ENCODE measurements around the gene CDK10. TPM values are rescaled to one million over a fixed set of nuclear protein-coding genes. Genes with fewer than 3 reads are reported as not detected.
"Not testable (repeated sequence)": the region's sequence is repeated elsewhere in the genome, so short reads cannot be mapped to it uniquely, and the experiment has no call there.

CDK10 gene
- total RNA-seq, 3 donors from 2014 or later: 76.3 to 82.5 (median 81.9) TPM

DNA sequence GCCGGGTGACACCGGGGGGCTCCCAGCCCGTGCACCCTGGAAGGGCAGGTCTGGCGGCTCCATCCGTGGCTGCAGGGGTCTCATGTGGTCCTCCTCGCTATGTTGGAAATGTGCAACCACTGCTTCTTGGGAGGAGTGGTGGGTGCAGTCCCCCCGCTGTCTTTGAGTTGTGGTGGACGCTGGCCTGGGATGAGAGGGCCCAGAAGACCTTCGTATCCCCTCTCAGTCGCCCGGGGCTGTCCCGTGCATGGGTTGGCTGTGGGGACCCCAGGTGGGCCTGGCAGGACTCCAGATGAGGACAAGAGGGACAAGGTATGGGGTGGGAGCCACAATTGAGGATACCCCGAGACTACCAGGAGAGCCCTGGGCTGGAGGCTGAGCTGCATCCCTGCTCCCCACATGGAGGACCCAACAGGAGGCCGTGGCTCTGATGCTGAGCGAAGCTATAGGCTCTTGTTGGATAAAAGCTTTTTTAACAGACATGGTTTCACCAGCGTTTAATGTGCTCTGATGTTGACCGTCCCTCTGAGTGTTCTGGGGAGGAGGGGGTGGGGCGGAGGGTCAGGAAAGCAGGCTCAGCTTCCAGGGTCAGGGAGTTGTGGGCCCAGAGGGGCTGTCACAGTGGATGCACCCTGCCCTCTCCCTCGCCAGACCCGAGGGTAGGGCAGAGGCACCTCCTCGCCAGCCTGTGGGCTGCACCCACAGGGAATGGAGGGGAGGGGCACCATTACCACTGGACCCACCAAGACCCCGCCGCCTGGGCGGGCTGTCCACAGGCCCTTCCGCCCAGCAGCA, 9.6 kb downstream of the CDK10 start:
- peaks cover 5% of the 10 kb centered on the region for H3K36me3 Mint-ChIP-seq (ENCODE audit: insufficient read depth)
- H3K9me3 Mint-ChIP-seq: no peaks in the 10 kb centered on the region
- H3K4me3 Mint-ChIP-seq: no peak overlapping the region
- ATAC-seq (no peak), DNase-seq (no peak)
- H3K4me1 Mint-ChIP-seq (ENCODE audit: low read depth): peaks cover 16% of the 10 kb centered on the region
- H3K27me3 Mint-ChIP-seq (ENCODE audit: low read depth): no peaks in the 10 kb centered on the region

DNA sequence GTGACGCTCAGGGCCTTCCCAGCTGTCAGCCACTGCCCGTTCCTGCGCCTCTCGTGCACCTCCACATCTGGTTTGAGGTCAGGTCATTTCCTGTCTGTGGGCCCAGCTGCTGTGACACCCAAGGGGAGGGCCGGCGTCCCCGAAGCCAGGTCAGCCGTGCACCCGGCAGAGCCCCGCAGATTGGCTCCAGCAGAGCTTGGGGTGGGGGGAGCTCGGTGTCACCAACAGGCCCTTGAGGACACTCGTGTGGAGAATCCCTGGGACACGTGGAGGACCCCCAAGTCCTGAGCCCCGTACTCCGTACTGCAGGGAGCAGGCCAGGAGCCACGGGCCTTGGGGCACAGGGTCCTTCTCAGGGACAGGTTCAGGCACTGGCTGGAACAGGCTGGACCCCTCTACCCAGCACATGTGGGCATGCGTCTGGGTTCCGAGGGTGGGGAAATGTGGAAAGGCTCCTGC, 10.2 kb downstream of the CDK10 start:
- H3K4me1 Mint-ChIP-seq (ENCODE audit: low read depth): peaks cover 16% of the 10 kb centered on the region
- no peaks in the 10 kb centered on the region for H3K27me3 Mint-ChIP-seq (ENCODE audit: low read depth)
- peaks cover 5% of the 10 kb centered on the region for H3K36me3 Mint-ChIP-seq (ENCODE audit: insufficient read depth)
- no peaks in the 10 kb centered on the region for H3K9me3 Mint-ChIP-seq
- ATAC-seq (no peak), DNase-seq (no peak)
- H3K4me3 Mint-ChIP-seq: no peak overlapping the region

DNA sequence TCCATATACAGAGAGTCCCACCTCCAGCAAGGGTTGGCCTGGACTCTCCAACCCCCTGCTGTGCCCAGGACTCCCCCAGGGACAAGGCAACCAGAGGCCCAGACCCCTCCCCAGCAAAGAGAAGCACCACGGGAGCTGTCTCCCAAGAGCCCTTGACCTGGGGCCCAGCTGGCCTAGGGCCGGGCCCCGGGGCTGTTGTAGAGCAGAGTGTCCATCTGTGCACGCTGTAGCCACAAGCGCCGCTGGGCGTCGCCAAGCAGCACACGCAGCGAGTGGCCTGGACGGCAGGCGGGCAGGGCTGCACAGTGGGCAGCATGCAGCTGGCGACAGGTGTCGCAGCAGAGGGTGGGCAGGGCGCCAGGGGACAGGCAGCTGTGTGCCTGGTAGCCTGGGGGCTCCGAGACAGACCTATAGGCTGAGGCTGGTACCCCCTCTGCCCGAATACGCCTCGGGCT, 10.7 kb downstream of the CDK10 start:
- ATAC-seq (no peak), DNase-seq (no peak)
- H3K27me3 Mint-ChIP-seq (ENCODE audit: low read depth): no peaks in the 10 kb centered on the region
- peaks cover 18% of the 10 kb centered on the region for H3K4me1 Mint-ChIP-seq (ENCODE audit: low read depth)
- H3K36me3 Mint-ChIP-seq (ENCODE audit: insufficient read depth): peaks cover 5% of the 10 kb centered on the region
- no peak overlapping the region for H3K4me3 Mint-ChIP-seq
- H3K9me3 Mint-ChIP-seq: no peaks in the 10 kb centered on the region

DNA sequence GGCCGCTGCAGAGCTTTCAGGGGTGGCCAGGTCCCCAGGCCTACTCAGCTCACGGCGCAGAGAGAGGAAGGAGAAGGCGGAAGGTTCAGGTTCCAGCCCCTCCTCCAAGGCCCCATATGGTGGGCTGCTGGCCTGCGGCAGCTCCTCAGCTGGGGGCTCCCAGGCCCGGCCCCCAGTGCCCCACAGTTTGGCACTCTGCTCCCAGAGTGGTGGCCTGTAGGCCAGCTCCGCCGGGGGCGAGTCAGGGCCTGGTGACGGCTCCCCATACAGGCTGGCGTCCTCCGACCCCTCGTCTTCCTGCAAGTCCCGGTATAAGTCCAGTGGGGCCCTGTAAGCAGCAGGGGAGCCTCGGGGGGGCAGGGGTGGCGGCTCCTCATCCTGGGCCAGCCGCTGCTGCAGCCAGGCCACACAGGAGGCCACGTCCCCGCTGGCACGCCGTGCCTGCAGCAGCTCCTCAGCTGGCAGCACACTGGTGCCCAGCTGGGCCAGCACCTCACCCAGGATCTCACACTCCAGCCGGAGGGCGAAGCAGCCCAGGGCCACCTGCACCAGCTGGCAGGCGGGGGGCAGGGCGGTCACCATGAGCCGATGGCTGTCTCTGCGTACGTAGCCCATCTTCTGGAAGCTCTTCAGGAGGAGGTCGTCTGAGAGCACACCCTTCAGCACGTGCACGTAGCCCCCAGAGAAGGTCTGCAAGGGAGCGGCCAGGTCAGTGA, 11.3 kb downstream of the CDK10 start:
- H3K4me3 Mint-ChIP-seq: no peak overlapping the region
- no peak for DNase-seq
- H3K36me3 Mint-ChIP-seq (ENCODE audit: insufficient read depth): peaks cover 5% of the 10 kb centered on the region

DNA sequence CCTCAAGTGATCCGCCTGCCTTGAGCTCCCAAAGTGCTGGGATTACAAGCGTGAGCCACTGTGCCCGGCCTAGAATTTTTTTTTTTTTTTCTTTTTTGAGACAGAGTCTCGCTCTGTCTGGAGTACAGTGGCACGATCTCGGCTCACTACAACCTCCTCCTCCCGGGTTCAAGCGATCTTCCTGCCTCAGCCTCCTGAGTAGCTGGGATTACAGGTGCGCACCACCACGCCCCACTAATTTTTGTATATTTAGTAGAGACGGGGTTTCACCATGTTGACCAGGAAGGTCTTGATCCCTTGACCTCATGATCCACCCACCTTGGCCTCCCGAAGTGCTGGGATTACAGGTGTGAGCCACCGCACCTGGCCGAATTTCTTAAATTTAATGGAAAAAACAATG, 12.2 kb downstream of the CDK10 start:
- not testable (repeated sequence) for H3K4me3 Mint-ChIP-seq; H3K27me3 Mint-ChIP-seq (ENCODE audit: low read depth); DNase-seq; ATAC-seq; H3K9me3 Mint-ChIP-seq; H3K36me3 Mint-ChIP-seq (ENCODE audit: insufficient read depth)
- H3K4me1 Mint-ChIP-seq (ENCODE audit: low read depth): peaks cover 23% of the 10 kb centered on the region

More for the DNA sequence above, 11.3 kb downstream of the CDK10 start:
- H3K4me1 Mint-ChIP-seq (ENCODE audit: low read depth): peaks cover 23% of the 10 kb centered on the region
- H3K27me3 Mint-ChIP-seq (ENCODE audit: low read depth): no peaks in the 10 kb centered on the region
- ATAC-seq: no peak
- no peaks in the 10 kb centered on the region for H3K9me3 Mint-ChIP-seq

DNA sequence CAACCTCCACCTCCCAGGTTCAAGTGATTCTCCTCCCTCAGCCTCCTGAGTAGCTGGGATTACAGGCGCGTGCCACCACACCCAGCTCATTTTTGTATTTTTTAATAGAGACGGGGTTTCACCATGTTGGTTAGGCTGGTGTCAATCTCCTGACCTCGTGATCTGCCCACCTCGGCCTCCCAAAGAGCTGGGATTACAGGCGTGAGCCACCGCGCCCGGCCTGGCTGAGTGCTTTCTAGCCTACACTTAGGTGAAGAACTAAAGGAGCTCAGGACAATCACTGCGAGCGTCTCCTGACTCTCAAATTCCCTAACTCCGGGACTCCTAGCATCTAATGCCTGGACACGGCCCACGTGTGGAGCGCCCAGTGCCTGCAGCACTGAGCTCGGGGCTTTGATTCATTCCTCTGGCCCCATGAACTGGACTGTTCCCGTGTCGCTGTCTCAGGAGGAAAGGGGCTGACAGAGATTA, 13.2 kb downstream of the CDK10 start:
- H3K27me3 Mint-ChIP-seq (ENCODE audit: low read depth); DNase-seq; H3K36me3 Mint-ChIP-seq (ENCODE audit: insufficient read depth); H3K9me3 Mint-ChIP-seq; ATAC-seq: not testable (repeated sequence)
- Mint-ChIP-seq H3K4me3 (peak overlapping the region; percentile 79), H3K4me1 (ENCODE audit: low read depth) (peaks cover 23% of the 10 kb centered on the region)

DNA sequence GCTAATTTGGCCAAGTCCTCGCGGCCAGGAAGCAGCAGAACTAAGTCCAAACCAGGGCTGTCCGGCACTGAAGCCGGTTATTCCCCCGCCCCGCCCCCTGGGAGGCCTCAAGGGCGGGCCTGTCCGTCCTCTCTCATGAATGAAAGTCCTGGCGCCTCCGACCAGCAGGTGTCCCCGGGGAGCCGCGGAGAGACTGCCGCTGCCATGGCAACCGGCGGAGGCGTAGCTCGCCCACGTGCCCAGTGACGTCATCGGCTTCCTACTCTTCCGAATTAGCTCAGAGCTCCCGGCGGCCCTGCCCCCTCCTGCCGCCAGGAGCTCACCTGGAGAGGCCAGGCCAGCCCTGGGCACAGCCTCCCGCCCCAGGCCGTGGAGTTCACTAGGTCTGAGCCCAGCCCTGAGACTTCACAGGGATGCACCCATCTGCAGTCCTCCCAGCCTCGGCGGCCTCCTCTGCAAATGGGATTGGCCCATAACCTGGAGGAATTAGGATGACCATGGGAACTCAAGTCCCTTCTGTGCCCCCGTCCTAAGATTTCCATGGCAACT, 13.7 kb downstream of the CDK10 start:
- Mint-ChIP-seq H3K36me3 (ENCODE audit: insufficient read depth) (no peaks in the 10 kb centered on the region), H3K27me3 (ENCODE audit: low read depth) (no peaks in the 10 kb centered on the region), H3K9me3 (no peaks in the 10 kb centered on the region), H3K4me3 (peak overlapping the region; percentile 79), H3K4me1 (ENCODE audit: low read depth) (peaks cover 23% of the 10 kb centered on the region)
- peak; percentile 99 for DNase-seq
- peak; percentile 11 to 12 for ATAC-seq

DNA sequence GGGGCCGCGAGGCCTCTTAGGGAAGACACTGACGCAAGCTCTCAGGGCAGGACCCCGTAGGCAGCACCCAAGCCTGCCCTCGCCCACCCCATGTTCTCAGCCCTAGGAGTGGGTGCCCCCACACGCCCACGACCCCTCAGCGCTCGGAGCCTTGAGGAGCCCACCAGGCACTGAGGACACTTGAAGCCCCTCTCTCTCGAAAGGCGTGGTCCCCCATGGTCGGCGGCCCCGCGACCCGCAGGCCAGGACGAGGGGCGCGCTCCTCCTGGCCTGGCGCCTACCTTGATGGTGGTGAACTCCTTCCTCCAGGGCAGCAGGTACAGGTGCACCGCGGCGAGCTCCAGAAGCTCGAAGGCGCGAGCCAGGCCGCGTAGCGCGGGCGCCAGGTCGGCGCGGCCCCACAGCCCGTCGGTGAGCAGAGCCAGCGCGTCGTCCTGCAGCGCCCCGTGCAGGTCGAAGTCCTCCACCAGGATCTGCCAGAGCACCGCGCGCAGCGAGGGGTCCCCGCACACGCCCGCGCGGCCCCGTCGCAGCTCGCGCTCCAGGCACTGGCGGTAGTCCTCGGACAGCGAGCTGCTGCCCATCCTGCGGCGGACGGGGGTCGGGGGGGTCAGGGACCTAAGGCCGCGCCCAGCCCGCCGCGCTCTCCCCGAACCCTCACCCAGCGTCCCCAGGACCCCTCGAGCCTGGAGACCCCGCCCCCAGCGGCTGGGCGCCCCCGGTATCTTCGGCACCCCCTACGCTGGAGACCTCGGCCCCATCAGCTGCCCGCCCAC, 14.3 kb downstream of the CDK10 start:
- Mint-ChIP-seq H3K27me3 (ENCODE audit: low read depth) (no peaks in the 10 kb centered on the region), H3K4me3 (peak overlapping the region; percentile 79), H3K4me1 (ENCODE audit: low read depth) (peaks cover 25% of the 10 kb centered on the region), H3K36me3 (ENCODE audit: insufficient read depth) (no peaks in the 10 kb centered on the region), H3K9me3 (no peaks in the 10 kb centered on the region)
- ATAC-seq: peak; percentile 31 to 36
- peak; percentile 39 for DNase-seq

DNA sequence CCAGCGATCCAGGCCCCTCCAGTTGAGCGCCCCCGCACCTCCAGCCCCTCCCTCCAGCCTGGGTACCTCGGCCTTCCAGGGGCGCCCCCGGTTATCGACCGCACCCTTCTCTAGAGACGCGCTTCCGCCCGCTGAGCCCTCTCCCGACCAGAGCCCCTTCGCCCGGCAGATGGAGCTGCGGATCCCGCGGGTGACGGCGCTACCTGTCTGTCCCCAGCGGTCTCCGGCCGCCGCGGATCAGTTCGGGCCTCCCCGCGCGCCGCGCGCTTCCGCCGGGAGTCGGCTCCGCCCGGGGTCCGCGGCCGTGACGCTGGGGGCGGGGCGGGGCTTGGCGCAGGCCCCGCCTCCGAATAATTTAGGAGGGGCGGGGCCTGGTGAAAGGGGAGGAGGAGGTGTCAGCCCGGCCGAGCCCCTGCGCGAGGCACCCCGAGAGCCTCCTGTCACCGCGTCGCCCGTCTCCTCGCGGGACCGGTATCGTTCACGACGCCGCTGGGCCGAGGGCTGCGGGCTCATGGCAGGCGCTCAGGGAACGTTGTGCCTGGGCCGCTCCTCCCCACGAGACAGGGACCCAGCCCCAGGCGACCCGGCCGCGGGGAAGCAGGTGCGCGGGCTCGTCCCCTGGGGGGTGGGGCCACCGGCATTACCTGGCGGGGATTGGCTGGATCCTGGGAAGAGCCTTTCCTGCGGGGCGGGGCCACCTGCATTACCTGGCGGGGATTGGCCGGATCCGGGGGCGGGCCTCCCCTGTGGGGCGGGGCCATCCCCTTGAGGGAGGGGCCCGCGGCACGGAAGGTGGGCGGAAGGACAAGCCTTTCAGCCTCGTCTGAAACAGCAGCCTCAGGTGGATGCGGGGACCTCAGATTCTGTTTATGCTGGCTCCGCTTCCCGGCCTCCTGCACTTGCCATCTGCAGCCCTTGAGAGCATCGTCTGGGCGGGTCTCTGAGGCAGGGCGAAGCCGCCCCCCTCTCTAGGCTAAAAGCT, 15.2 kb downstream of the CDK10 start, which contains the start of gene SPATA2L:
Gene SPATA2L (minus strand): TSS at position 281 of the 982 bp plus-strand sequence. CDS start 473 bp downstream, outside the sequence.
- peak; percentile 80 to 83 for ATAC-seq
- DNase-seq: peak; percentile 98
- no peaks in the 10 kb centered on the region for H3K27me3 Mint-ChIP-seq (ENCODE audit: low read depth)
- peak within 1 kb of the TSS; percentile 79 for H3K4me3 Mint-ChIP-seq
- H3K36me3 Mint-ChIP-seq (ENCODE audit: insufficient read depth): no peaks in the 10 kb centered on the region
- H3K4me1 Mint-ChIP-seq (ENCODE audit: low read depth): peaks cover 25% of the 10 kb centered on the region
- H3K9me3 Mint-ChIP-seq: no peaks in the 10 kb centered on the region

DNA sequence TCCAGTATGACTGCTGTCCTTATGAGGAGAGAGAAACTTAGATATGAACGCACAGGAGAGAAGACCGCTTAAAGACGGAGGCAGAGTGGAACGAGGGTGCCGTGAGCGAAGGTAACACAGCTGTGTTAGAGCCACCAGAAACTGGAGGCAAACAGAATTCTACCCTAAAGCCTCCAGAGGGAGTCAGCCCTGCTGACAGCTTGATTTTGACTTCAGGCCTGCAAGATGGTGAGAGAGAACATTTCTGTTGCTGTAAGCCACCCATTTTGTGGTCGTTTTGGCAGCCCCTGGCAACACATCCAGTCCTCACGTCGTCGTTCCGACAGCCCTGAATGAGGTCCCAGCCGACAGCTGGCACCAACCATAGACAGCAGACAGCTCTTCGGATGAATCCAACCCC, 17.8 kb downstream of the CDK10 start:
- Mint-ChIP-seq H3K9me3 (no peaks in the 10 kb centered on the region), H3K36me3 (ENCODE audit: insufficient read depth) (no peaks in the 10 kb centered on the region), H3K4me3 (no peak overlapping the region), H3K27me3 (ENCODE audit: low read depth) (no peaks in the 10 kb centered on the region), H3K4me1 (ENCODE audit: low read depth) (peaks cover 22% of the 10 kb centered on the region)
- ATAC-seq (no peak), DNase-seq (no peak)

DNA sequence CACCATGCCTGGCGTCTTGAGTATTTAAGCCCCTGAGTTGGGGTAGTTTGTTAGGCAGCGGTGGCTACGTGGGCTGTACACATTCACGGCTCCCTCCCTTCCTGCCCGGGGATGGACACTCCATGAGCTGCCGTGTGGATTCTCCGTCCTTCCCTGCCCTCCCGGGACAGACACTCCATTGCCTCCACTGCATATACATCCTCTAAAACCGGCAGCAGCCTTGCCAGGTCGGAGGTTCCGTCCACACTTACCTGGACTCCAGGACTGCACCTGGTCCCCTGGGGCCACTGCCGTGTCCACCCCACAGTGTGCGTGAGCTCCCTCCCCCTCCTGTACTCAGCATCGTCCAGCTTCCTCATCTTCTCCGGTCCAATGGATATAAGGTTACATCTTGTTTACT, 18.5 kb downstream of the CDK10 start:
- H3K9me3 Mint-ChIP-seq: no peaks in the 10 kb centered on the region
- no peaks in the 10 kb centered on the region for H3K36me3 Mint-ChIP-seq (ENCODE audit: insufficient read depth)
- H3K4me3 Mint-ChIP-seq: no peak overlapping the region
- peaks cover 18% of the 10 kb centered on the region for H3K4me1 Mint-ChIP-seq (ENCODE audit: low read depth)
- H3K27me3 Mint-ChIP-seq (ENCODE audit: low read depth): no peaks in the 10 kb centered on the region
- DNase-seq: no peak
- no peak for ATAC-seq

DNA sequence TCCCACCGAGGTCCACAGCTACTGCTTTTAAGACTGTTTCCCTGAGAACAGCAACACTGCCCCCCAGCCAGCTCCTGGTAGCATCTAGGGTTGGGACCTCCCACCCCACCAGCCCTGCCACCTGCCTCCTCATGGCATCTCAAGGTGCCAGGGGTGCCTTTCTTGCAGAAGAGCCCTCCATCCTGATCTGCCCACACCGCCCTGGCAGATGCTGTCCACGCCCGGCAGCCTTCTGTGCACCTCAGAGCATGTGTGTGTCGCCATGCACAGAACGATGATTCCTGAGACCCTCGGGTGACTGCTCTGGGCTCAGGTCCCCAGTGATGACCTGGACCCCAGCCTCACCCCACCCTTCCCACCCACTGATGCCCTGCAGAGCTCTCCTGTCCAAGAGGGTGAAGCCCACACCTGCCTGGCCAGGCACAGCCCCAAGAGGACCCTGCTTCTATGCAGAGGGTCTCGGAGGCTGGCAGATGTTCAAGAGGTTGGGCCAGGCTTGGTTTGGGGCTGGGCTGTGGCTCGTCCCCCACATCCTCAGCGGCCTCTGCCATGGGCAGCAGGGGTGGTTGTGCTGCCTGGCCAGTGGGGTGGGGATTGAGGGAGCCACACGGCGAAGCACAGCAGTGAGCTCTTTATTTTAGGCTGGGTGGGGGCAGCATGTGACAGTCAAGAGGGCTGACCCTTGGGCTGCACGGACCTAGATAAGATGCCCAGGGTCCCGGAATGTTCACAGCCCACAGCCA, 20.2 kb downstream of the CDK10 start:
- H3K4me3 Mint-ChIP-seq: no peak overlapping the region
- no peaks in the 10 kb centered on the region for H3K36me3 Mint-ChIP-seq (ENCODE audit: insufficient read depth)

More for the DNA sequence above, 20.2 kb downstream of the CDK10 start:
- Mint-ChIP-seq H3K4me1 (ENCODE audit: low read depth) (peaks cover 15% of the 10 kb centered on the region), H3K9me3 (no peaks in the 10 kb centered on the region), H3K27me3 (ENCODE audit: low read depth) (no peaks in the 10 kb centered on the region)
- ATAC-seq (no peak), DNase-seq (no peak)

All from activated T-cell treated with anti-CD3 and anti-CD28 coated beads, Interleukin-2, amount 50 U/mL, for 4 hours (primary cell).